ENCODE results near the gene HDAC6. TPM values are rescaled to one million over a fixed set of nuclear protein-coding genes. Genes with fewer than 3 reads are reported as not detected.
A peak's percentile ranks its signal among the peaks of the same experiment; 100 is the strongest.

The HDAC6 gene
- total and polyA plus RNA-seq, 7 donors: 21.8 to 47.1 (median 31.8) TPM

GRCh38 chrX:48794911-48795515 lies 6.9 kb upstream of the HDAC6 start:
- Histone ChIP-seq H3K36me3 (ENCODE audit: insufficient read depth in 1 of 2, low read depth in 1 of 2) (no peaks in the 10 kb centered on the region), H3K27me3 (ENCODE audit: insufficient read depth in 3 of 3, low read length in 2 of 3) (peaks cover 0 to 10% (median 0%) of the 10 kb centered on the region in 3 donors), H3K4me3 (no peak overlapping the region), H3K4me1 (no peaks in the 10 kb centered on the region), H3K9me3 (no peaks in the 10 kb centered on the region), H3K27ac (no peak overlapping the region)
- DNase-seq: no peak
- 63 to 81% (median 75%) methylated on average over 7 to 8 of the region's 8 CpGs for WGBS, 3 donors
- ATAC-seq: no peak
- intact Hi-C loops (cut with DNase I): loop anchor here in 1 of 2 donors (5.0 kb wide), 1 partner anchor 58 kb away; no protein-coding TSS in a partner anchor
- TF ChIP-seq CTCF (IDR thresholded peaks at IDR 0.05): no peak

GRCh38 chrX:48798318-48798717 lies 3.5 kb upstream of the HDAC6 start:
- no peak overlapping the region for H3K27ac ChIP-seq
- H3K4me1 ChIP-seq: no peaks in the 10 kb centered on the region
- no peak for DNase-seq
- TF ChIP-seq CTCF (IDR thresholded peaks at IDR 0.05): no peak
- intact Hi-C loops (cut with DNase I): loop anchor here in 1 of 2 donors (5.0 kb wide), 1 partner anchor 61 kb away; no protein-coding TSS in a partner anchor
- H3K4me3 ChIP-seq: no peak overlapping the region
- no peaks in the 10 kb centered on the region for H3K9me3 ChIP-seq
- ATAC-seq: no peak
- no peaks in the 10 kb centered on the region for H3K36me3 ChIP-seq (ENCODE audit: insufficient read depth in 1 of 2, low read depth in 1 of 2)
- H3K27me3 ChIP-seq (ENCODE audit: insufficient read depth in 3 of 3, low read length in 2 of 3): peaks cover 0 to 10% (median 0%) of the 10 kb centered on the region in 3 donors
- WGBS, 3 donors: 56 to 83% (median 71%) methylated on average over 2 of the region's 2 CpGs

GRCh38 chrX:48800574-48801279 lies 1.1 kb upstream of the HDAC6 start:
- no peak for TF ChIP-seq CTCF (IDR thresholded peaks at IDR 0.05)
- WGBS, 3 donors: 30 to 55% (median 32%) methylated on average over 13 to 17 of the region's 17 CpGs
- intact Hi-C loops (cut with DNase I): loop anchor here in 1 of 2 donors (10.0 kb wide), 1 partner anchor 126 kb away; no protein-coding TSS in a partner anchor
- no peaks in the 10 kb centered on the region for H3K4me1 ChIP-seq
- no peak for ATAC-seq
- no peaks in the 10 kb centered on the region for H3K9me3 ChIP-seq
- peaks cover 3 to 24% of the 10 kb centered on the region in 2 donors for H3K36me3 ChIP-seq (ENCODE audit: insufficient read depth in 1 of 2, low read depth in 1 of 2)
- DNase-seq: no peak
- peak overlapping the region; percentile 82 for H3K4me3 ChIP-seq
- H3K27ac ChIP-seq: peak overlapping the region; percentile 95
- peaks cover 0 to 10% (median 0%) of the 10 kb centered on the region in 3 donors for H3K27me3 ChIP-seq (ENCODE audit: insufficient read depth in 3 of 3, low read length in 2 of 3)

- Histone ChIP-seq H3K9me3 (no peaks in the 10 kb centered on the region), H3K4me1 (no peaks in the 10 kb centered on the region), H3K4me3 (peak overlapping the region; percentile 74), H3K36me3 (ENCODE audit: insufficient read depth in 1 of 2, low read depth in 1 of 2) (peaks cover 3 to 28% of the 10 kb centered on the region in 2 donors), H3K27me3 (ENCODE audit: insufficient read depth in 3 of 3, low read length in 2 of 3) (no peaks in the 10 kb centered on the region), H3K27ac (peak overlapping the region; percentile 93)
- peak; percentile 46 to 68 (median 60) for ATAC-seq
- 4 to 38% (median 4%) methylated on average over 24 to 40 of the region's 40 CpGs for WGBS, 3 donors
- intact Hi-C loops (cut with DNase I): loop anchor here in 1 of 2 donors (10.0 kb wide), 1 partner anchor 127 kb away; no protein-coding TSS in a partner anchor
- peak; percentile 82 to 87 for DNase-seq
- TF ChIP-seq CTCF (IDR thresholded peaks at IDR 0.05): no peak
Measured at GRCh38 chrX:48802089-48802904, 430 bp downstream of the HDAC6 start.
